ENCODE results near the gene EPS8L2. TPM values are rescaled to one million over a fixed set of nuclear protein-coding genes. Genes with fewer than 3 reads are reported as not detected.

The EPS8L2 gene
- polyA plus RNA-seq, 1 experiment = 11.0 TPM

GRCh38 chr11:709109-709997, 3.3 kb downstream of the EPS8L2 start:
- ChIA-PET CTCF (no interaction called here), POLR2A (no interaction called here)
- Histone ChIP-seq H3K9me3 (ENCODE audit: control insufficient read depth, insufficient read depth, low read length) (no peaks in the 10 kb centered on the region; the same call in 1 of the 2 replicates), H3K27me3 (ENCODE audit: control insufficient read depth, insufficient read depth, low read length) (no peaks in the 10 kb centered on the region), H3K27ac (ENCODE audit: low read depth, low read length) (no peak overlapping the region), H3K4me3 (ENCODE audit: low read depth, low read length) (no peak overlapping the region)
- no peak for DNase-seq (ENCODE audit: low read depth, low spot score)
- TF ChIP-seq, protein P1, sequence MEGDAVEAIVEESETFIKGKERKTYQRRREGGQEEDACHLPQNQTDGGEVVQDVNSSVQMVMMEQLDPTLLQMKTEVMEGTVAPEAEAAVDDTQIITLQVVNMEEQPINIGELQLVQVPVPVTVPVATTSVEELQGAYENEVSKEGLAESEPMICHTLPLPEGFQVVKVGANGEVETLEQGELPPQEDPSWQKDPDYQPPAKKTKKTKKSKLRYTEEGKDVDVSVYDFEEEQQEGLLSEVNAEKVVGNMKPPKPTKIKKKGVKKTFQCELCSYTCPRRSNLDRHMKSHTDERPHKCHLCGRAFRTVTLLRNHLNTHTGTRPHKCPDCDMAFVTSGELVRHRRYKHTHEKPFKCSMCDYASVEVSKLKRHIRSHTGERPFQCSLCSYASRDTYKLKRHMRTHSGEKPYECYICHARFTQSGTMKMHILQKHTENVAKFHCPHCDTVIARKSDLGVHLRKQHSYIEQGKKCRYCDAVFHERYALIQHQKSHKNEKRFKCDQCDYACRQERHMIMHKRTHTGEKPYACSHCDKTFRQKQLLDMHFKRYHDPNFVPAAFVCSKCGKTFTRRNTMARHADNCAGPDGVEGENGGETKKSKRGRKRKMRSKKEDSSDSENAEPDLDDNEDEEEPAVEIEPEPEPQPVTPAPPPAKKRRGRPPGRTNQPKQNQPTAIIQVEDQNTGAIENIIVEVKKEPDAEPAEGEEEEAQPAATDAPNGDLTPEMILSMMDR (IDR thresholded peaks at IDR 0.05; ENCODE audit: low read depth, low read length) = no peak

GRCh38 chr11:714436-714835, 8.4 kb downstream of the EPS8L2 start:
- H3K4me3 ChIP-seq (ENCODE audit: low read depth, low read length) = no peak overlapping the region
- no peak overlapping the region for H3K27ac ChIP-seq (ENCODE audit: low read depth, low read length)
- POLR2A ChIA-PET = no interaction called here
- TF ChIP-seq, protein P1 (IDR thresholded peaks at IDR 0.05; ENCODE audit: low read depth, low read length) = no peak
- no peak for DNase-seq (ENCODE audit: low read depth, low spot score)
- no peaks in the 10 kb centered on the region for H3K27me3 ChIP-seq (ENCODE audit: control insufficient read depth, insufficient read depth, low read length)
- peaks cover 3% of the 10 kb centered on the region; the same call in 1 of the 2 replicates for H3K9me3 ChIP-seq (ENCODE audit: control insufficient read depth, insufficient read depth, low read length)
- CTCF ChIA-PET = interaction anchor here (0.9 kb wide), 1 partner anchor 174 kb away, joined by 3 read pairs; no protein-coding TSS in a partner anchor

GRCh38 chr11:719214-720016, 13.4 kb downstream of the EPS8L2 start:
- CTCF ChIA-PET = interaction anchor here (1.4 kb wide), 1 partner anchor 9 kb away, joined by 5 read pairs; no protein-coding TSS in a partner anchor
- DNase-seq (ENCODE audit: low read depth, low spot score) = no peak
- POLR2A ChIA-PET = interaction anchor here (2.8 kb wide), 1 partner anchor 23 kb away, joined by 10 read pairs; the partner anchor contains the start of genes DEAF1 and TMEM80

GRCh38 chr11:720017-720641, 14.1 kb downstream of the EPS8L2 start:
- POLR2A ChIA-PET = interaction anchor here (2.8 kb wide), 1 partner anchor 24 kb away, joined by 10 read pairs; the partner anchor contains the start of genes DEAF1 and TMEM80
- Histone ChIP-seq H3K27ac (ENCODE audit: low read depth, low read length) (no peak overlapping the region), H3K9me3 (ENCODE audit: control insufficient read depth, insufficient read depth, low read length) (peaks cover under 1% of the 10 kb centered on the region; the same call in 1 of the 2 replicates), H3K27me3 (ENCODE audit: control insufficient read depth, insufficient read depth, low read length) (peaks cover 22% of the 10 kb centered on the region), H3K4me3 (ENCODE audit: low read depth, low read length) (no peak overlapping the region)
- TF ChIP-seq, protein P1 (IDR thresholded peaks at IDR 0.05; ENCODE audit: low read depth, low read length) = no peak
- CTCF ChIA-PET = interaction anchor here (1.4 kb wide), 1 partner anchor 8 kb away, joined by 5 read pairs; no protein-coding TSS in a partner anchor
- no peak for DNase-seq (ENCODE audit: low read depth, low spot score)

More at GRCh38 chr11:719214-720016, 13.4 kb downstream of the EPS8L2 start:
- no peak overlapping the region for H3K4me3 ChIP-seq (ENCODE audit: low read depth, low read length)
- TF ChIP-seq, protein P1 (IDR thresholded peaks at IDR 0.05; ENCODE audit: low read depth, low read length) = no peak
- H3K27me3 ChIP-seq (ENCODE audit: control insufficient read depth, insufficient read depth, low read length) = peaks cover 15% of the 10 kb centered on the region
- no peak overlapping the region for H3K27ac ChIP-seq (ENCODE audit: low read depth, low read length)
- peaks cover 3% of the 10 kb centered on the region; the same call in 1 of the 2 replicates for H3K9me3 ChIP-seq (ENCODE audit: control insufficient read depth, insufficient read depth, low read length)
